ENCODE measurements around the gene RHEBL1. TPM values are rescaled to one million over a fixed set of nuclear protein-coding genes. Genes with fewer than 3 reads are reported as not detected.

RHEBL1 gene
- total RNA-seq, 1 experiment from 2014 or later, result 1.3 TPM

GRCh38 chr12:49040364-49040855 lies 29.4 kb downstream of the RHEBL1 start:
- intact Hi-C loops (cut with micrococcal nuclease; ENCODE audit: unreplicated experiment), result no loop called here
- BruUV-seq (replicated peaks), result no TSS peak
- Histone ChIP-seq H3K4me3 (ENCODE audit: low read depth, low read length, poor library complexity, severe bottlenecking) (no peak overlapping the region), H3K4me1 (ENCODE audit: insufficient read depth, low read length, poor library complexity, severe bottlenecking) (no peaks in the 10 kb centered on the region), H3K27ac (ENCODE audit: low read depth, low read length, poor library complexity, severe bottlenecking) (no peak overlapping the region), H3K27me3 (replicated peaks; ENCODE audit: insufficient read depth, low read depth, low read length, poor library complexity) (no peaks in the 10 kb centered on the region), H3K36me3 (ENCODE audit: insufficient read depth, low read length, poor library complexity, severe bottlenecking) (peaks cover 96% of the 10 kb centered on the region), H3K9me3 (ENCODE audit: low read depth, low read length, poor library complexity, severe bottlenecking) (no peaks in the 10 kb centered on the region)
- ChIA-PET CTCF (interaction anchor here (0.6 kb wide), 1 partner anchor 30 kb away, joined by 3 read pairs; no protein-coding TSS in a partner anchor), POLR2A (ENCODE audit: low non-redundant PET) (no interaction called here)
- TF ChIP-seq CTCF (conservative IDR thresholded peaks at IDR 0.05; ENCODE audit: low read depth, low read length) (no peak), EZH2 (IDR thresholded peaks at IDR 0.05; ENCODE audit: borderline replicate concordance, low read depth, low read length, poor library complexity, severe bottlenecking) (no peak)
- no peak for DNase-seq (ENCODE audit: low spot score)

DNA sequence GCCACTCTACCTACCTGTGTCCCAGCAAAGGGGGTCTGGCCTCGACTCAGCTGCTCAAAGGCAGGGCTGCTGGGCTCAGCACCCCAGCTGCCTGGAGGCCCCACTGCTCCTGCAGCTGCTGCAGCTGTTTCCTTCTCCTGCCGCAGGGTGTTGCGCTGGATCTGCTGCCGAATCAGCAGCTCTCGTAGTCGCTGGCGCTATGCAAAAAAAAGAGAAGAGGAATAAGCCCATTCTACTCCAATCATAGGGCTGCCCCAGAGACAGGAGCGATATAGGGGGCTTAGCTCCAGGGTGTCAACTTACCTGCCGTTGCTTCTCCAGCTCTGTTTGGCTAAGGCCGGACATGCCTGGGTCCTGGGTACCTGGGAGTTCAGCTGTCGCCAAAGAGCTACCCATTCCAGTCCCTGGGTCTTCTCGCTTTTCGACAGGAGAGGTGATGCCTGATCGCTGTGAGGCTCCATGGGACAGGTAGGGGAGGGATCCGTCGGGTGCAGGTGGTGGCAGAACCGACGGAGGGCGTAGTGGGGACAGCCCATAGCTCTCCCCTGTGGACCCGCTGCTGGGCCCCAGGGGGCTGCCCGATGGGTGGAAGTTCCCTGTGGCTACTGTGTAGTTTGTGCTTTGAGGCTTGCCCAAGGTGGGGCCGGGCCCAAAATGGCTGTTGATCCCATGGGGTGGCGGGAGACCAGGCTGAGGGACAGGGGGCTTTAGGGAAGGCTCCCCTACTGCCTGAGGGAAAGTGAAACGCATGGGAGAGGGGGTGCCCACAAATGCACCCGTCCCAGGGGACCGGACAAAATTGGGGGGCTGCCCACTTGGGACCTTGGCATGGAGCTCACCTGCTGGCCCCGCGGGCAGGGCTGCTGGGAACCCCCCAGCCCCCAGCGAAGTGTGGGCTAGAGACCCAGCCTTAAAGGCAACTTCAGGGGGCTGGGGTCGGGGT lies 30.1 kb downstream of the RHEBL1 start:
- no peak for DNase-seq (ENCODE audit: low spot score)
- no peaks in the 10 kb centered on the region for H3K9me3 ChIP-seq (ENCODE audit: low read depth, low read length, poor library complexity, severe bottlenecking)
- POLR2A ChIA-PET (ENCODE audit: low non-redundant PET), result no interaction called here
- intact Hi-C loops (cut with micrococcal nuclease; ENCODE audit: unreplicated experiment), result no loop called here
- peaks cover 96% of the 10 kb centered on the region for H3K36me3 ChIP-seq (ENCODE audit: insufficient read depth, low read length, poor library complexity, severe bottlenecking)
- CTCF ChIA-PET, result no interaction called here
- H3K4me3 ChIP-seq (ENCODE audit: low read depth, low read length, poor library complexity, severe bottlenecking), result no peak overlapping the region
- no peaks in the 10 kb centered on the region for H3K27me3 ChIP-seq (replicated peaks; ENCODE audit: insufficient read depth, low read depth, low read length, poor library complexity)
- H3K4me1 ChIP-seq (ENCODE audit: insufficient read depth, low read length, poor library complexity, severe bottlenecking), result no peaks in the 10 kb centered on the region
- BruUV-seq (replicated peaks), result no TSS peak
- no peak overlapping the region for H3K27ac ChIP-seq (ENCODE audit: low read depth, low read length, poor library complexity, severe bottlenecking)
- TF ChIP-seq EZH2 (IDR thresholded peaks at IDR 0.05; ENCODE audit: borderline replicate concordance, low read depth, low read length, poor library complexity, severe bottlenecking) (no peak), CTCF (conservative IDR thresholded peaks at IDR 0.05; ENCODE audit: low read depth, low read length) (no peak)

- Histone ChIP-seq H3K4me1 (ENCODE audit: insufficient read depth, low read length, poor library complexity, severe bottlenecking) (no peaks in the 10 kb centered on the region), H3K27ac (ENCODE audit: low read depth, low read length, poor library complexity, severe bottlenecking) (no peak overlapping the region), H3K4me3 (ENCODE audit: low read depth, low read length, poor library complexity, severe bottlenecking) (no peak overlapping the region), H3K36me3 (ENCODE audit: insufficient read depth, low read length, poor library complexity, severe bottlenecking) (peaks cover 96% of the 10 kb centered on the region), H3K27me3 (replicated peaks; ENCODE audit: insufficient read depth, low read depth, low read length, poor library complexity) (no peaks in the 10 kb centered on the region), H3K9me3 (ENCODE audit: low read depth, low read length, poor library complexity, severe bottlenecking) (no peaks in the 10 kb centered on the region)
- POLR2A ChIA-PET (ENCODE audit: low non-redundant PET), result no interaction called here
- no peak for TF ChIP-seq EZH2 (IDR thresholded peaks at IDR 0.05; ENCODE audit: borderline replicate concordance, low read depth, low read length, poor library complexity, severe bottlenecking)
- no peak for TF ChIP-seq CTCF (conservative IDR thresholded peaks at IDR 0.05; ENCODE audit: low read depth, low read length)
- CTCF ChIA-PET, result interaction anchor here (0.6 kb wide), 1 partner anchor 60 kb away, joined by 3 read pairs; no protein-coding TSS in a partner anchor
- no peak for DNase-seq (ENCODE audit: low spot score)
- BruUV-seq (replicated peaks), result no TSS peak
- intact Hi-C loops (cut with micrococcal nuclease; ENCODE audit: unreplicated experiment), result no loop called here
Measured at GRCh38 chr12:49038291-49038955, 31.4 kb downstream of the RHEBL1 start.

Data from A673 (cell line).